Measurements from ENCODE around the gene SMAP1.
"Not testable (repeated sequence)": the region's sequence is repeated elsewhere in the genome, so short reads cannot be mapped to it uniquely, and the experiment has no call there.

The SMAP1 gene

GRCh38 chr6:70742462-70742861, 74.8 kb downstream of the SMAP1 start:
- not testable (repeated sequence) for DNase-seq

GRCh38 chr6:70753870-70754380, 86.2 kb downstream of the SMAP1 start:
- DNase-seq = no peak

DNA sequence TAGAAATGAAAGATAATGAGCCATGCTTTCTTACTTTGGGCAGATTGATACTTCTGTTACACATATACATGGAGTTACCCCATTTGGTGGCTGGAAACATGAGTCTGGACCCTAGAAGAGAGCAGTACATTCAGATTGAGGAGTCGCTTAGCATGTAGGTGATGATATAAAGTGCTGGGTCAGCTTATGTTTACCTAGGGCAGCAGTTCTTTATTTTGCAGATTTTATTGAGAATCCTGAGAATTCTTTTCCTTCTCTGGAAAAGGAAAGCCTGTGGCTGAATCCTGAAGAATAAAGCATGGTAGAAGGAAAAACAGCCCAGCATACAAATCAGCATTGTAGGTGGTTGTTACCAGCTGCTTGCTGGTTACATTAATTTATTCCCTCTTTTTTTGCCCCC, 91.2 kb downstream of the SMAP1 start:
- no peak for DNase-seq

GRCh38 chr6:70763754-70764510, 96.2 kb downstream of the SMAP1 start:
- DNase-seq = no peak

DNA sequence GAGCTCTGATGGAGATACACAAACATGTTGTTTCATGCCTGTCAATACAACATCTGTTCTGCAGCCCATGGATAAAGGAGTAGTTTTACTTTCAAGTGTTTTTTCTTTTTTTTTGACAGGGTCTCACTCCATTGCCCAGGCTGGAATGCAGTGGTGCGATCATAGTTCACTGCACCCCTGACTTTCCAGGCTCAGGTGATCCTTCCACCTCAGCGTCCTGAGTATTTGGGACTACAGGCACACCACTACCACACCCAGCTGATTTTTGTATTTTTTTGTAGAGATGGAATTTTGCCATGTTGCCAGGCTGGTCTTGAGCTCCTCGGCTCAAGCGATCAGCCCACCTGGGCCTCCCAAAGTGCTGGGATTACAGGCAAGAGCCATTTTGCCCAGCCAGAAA, 97.0 kb downstream of the SMAP1 start:
- no peak for DNase-seq

GRCh38 chr6:70771351-70771750, 103.7 kb downstream of the SMAP1 start:
- not testable (repeated sequence) for DNase-seq

- no peak for DNase-seq
Observed at GRCh38 chr6:70779934-70780333, 112.3 kb downstream of the SMAP1 start.

DNA sequence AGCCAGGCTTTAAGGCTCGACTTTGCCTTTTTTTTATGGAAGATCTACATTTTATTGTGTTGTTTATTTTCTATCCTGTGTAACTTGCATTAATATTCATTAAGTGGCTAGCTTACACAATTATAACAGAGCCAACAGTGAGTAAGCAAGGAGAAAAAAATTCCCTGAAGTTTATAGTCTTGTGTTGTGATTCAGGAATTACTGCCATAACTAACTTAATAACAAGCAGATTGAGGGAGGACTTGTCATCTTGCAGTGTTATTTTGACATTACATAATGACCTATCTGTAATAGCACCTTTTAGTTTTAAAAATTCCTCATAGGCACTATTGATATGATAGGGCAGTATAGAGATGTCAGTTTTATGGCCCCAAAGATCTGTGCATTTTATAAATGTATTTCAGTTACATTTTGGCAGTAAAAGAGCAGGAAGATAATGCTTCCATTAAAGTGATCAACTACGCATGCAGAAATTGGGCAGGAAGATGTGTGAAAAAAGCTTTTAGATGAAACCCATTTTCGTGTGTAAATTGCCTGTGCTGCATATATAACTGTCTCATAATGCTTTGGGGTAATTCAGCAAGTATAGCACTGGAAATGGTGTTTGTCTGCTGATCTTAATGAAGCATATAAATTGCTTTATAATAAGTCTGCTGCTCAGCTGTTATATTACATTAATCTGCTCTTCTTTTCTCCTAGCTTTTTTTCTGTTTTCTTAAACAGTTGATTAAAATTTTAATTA, 123.0 kb downstream of the SMAP1 start:
- no peak for DNase-seq

- no peak for DNase-seq
Observed at GRCh38 chr6:70797625-70798024, 129.9 kb downstream of the SMAP1 start.

- no peak for DNase-seq
Observed at GRCh38 chr6:70806086-70806485, 138.4 kb downstream of the SMAP1 start.

DNA sequence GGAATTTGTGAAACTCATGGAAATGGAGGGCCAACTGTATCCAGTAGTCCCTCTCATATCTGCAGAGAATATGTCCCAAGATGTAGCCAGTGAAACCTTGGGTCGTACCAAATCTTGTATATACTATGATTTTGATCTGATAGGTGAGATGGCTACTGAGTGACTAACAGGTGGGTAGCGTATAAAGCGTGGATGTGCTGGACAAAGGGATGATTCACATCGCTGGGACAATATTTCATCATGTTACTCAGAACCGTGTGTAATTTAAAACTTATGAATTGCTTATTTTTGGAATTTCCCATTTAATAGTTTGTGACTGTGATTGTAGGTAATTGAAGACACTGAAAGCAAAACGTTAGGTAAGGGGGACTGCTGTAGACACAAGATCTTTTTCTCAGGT, 144.1 kb downstream of the SMAP1 start:
- no peak for DNase-seq

DNA sequence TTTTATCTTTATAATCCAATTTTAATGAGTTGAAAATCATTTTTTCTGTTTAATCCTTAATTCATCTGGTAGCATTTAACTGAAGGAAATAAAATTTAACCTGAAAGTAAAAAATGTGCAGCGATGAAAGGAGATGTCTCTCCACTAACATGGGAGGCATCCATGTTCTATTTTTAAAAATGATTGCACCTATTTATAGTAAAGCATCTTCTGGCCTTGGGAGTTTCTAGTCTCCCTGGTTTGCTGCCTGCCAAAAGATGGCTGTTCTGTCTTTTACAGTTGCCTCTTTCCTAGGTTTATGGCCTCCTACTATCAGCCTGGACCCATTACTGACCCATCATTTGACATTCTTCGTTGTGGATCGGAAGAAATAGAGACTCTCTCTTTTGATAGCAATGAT, 146.2 kb downstream of the SMAP1 start:
- no peak for DNase-seq

GRCh38 chr6:70819646-70820045, 152.0 kb downstream of the SMAP1 start:
- DNase-seq = no peak

DNA sequence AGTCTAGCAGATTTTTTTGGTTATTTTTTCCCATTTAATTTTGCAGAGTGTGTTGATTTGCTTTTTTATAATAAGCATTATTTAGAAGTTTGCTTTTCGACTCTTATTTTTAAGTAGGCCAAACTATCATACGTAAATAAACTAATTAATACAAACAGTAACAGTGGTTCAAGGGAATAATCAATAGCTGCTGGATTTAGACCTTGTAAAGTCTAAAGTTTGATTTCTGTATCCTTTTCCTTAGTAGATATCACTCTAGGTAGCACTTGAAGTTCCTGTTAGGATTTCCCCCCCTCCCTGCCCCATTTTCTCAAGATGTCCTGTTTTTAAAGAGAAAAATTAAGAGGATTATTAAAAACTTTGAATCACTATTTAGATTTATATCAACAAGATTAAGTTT, 153.1 kb downstream of the SMAP1 start:
- no peak for DNase-seq

DNA sequence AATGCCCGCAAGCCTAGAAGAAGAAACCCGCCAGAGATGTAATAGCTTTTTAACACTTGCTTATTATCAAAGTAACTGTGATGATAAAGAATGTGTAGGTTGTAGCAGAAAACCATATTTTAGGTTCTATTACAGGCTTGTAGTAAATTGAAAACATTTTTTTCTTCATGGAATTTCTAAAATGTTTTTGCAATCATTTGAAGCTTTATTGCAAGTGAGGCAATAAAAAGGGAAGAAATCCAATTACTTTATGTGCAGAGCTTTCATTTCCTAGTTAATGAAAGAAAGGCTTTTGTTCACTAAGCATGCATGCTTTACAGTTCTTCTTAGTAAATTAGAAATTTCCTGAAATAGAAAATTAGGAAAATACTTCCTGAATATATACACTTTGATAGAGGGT, 154.1 kb downstream of the SMAP1 start:
- no peak for DNase-seq

DNA sequence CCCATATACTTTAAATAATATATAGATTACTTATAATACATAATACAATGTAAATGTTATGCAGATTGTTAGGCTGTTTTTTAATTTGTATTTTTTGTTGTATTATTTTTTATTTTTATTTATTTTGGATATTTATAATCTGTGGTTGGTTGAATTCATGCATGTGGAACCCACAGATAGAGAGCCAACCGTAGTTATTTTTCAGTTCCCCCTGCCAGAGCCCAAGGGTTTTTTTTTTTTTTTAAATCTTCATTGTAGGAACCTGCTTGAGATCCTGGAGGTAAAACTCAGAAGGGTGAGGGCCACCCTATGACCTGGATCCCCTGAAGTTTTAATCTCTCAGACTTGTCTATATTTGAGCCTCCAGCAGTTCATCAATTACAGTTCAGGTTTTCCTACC, 156.0 kb downstream of the SMAP1 start:
- no peak for DNase-seq

GRCh38 chr6:70831427-70831826, 163.7 kb downstream of the SMAP1 start:
- no peak for DNase-seq

GRCh38 chr6:70834520-70834919, 166.8 kb downstream of the SMAP1 start:
- no peak for DNase-seq

DNA sequence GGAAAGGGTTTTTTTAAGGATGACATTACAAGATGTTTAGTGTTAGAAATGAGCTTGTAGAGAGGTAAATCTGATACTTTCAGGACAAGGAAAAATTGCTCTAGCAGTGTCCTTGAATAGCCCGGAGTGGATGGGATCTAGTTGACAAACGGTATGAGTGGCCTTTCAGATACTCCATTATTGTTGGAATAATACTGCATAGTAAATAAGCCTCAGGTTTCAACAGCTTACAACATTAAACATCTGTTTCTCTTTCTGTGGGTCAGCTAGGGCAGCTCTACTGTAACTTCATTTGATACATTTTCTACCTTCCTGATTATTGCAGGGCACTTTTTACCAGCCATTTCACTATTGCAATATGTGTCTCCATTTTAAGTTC, 171.2 kb downstream of the SMAP1 start:
- DNase-seq = no peak

DNA sequence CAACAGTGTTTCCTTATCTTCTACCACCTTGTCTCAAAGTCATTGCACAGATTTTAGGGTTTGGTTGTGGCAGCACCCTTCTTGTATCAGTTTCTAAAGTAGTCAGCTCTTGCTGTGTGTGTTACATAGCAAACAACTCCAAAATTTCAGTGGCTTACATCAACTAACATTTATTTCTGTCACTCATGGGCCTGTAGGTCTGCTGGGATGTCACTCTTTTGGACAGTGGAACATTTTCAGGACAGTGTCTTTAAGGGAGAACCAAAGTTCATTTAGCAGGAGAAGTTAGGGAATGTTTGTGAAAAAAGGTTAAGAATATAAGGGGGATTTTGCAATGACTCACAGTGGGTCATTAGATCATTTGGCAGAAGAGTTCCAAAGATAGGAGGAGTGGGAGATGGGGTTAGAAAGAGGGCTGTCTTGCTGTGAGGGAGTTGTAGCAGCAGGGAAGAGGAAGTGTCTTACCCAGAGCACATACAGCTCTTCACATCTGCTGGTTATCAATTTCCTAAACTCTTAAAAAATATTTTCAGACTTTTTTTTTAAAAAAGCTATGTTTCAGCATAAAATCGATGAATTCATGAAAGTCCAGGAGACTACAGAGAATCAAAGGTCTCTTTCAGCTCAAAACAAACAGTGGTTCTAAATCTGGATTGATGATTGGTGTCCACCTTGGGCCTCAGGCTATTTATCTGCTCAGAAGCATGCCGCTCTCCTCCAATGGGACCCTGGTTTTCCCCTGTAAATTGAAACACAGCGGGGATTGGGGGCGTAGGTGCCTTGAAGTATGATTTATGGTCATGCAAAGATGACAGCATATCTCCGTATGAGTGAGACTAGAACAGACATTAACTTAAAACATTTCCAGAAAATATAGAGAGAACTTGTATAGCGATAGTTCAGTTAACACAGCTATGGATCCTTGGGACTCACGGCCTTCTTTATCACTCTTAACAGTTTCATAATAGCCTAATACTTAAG, 171.9 kb downstream of the SMAP1 start:
- no peak for DNase-seq

DNA sequence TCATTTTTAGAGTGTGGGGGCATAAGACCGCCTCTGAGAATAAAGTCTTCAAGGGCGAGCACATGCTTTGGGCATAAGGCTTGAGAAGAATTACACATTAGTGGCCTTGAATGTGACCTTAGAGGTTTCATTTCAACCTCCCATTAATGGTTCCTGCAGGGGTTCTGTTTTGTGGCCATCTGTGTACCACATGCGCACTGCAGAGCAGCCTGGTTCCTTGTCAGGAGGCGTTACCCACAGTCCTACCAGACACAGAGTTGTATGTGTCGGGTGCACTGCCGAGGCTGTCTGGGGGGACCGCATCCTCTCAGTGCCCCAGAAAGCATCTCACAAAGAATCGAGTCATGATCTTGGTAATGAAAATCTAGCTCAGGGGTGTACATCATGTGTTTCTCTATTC, 173.4 kb downstream of the SMAP1 start:
- no peak for DNase-seq

DNA sequence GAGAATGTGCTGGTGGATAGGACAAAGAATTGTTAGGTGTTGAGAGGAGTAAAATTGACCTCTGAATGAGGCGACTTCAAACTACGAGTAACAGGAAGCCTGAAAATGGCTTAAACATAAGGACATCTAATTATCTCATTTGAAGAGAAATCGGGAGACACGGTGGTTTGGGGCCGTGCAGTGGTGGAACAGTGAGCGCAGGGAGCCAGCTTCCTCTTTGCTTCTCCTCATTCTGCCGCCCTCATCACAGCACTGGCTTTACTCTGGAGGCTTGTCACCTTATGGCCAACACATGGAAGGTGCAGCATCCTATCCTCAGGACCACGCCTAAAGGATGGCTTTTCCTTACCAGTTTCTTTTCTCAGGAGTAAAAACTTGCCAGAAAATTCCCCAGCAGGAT, 174.9 kb downstream of the SMAP1 start:
- DNase-seq = no peak

DNA sequence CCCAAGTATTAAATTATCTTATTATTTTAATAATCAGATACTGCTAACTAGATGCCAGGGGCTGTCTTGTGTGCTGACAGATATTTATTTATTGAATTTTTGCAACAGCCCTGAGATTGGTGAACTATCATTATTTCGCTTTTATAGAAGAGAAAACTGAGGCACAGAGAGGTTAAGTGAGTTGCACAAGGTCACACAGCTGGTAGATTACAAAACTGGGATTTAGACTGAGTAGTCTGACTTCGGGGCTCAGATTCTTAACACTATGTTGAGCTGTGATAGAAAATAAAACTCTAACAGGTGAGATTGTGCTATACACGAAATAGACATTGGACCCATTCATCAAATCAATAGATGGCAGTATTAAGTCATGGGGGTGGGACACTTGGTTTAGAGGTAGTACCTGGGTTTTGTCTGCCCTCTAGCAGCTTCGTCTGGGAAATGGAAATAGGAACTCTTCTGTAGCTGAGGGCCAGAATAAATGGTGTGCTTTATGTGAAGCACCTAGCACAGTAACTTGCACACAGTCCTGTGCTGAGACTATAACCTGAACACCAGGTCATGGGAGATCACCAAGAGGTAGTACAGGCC, 175.7 kb downstream of the SMAP1 start:
- DNase-seq = no peak
